ENCODE results near the gene ENO3.

Gene ENO3

GRCh38 chr17:4948931-4949320 is 2.0 kb upstream of the ENO3 start:
- no peaks in the 10 kb centered on the region for H3K9me3 ChIP-seq (ENCODE audit: control insufficient read depth, low read length)

GRCh38 chr17:4949321-4950074 is 1.4 kb upstream of the ENO3 start:
- Histone ChIP-seq H2AFZ (peak overlapping the region; percentile 92), H3K4me1 (peaks cover 11% of the 10 kb centered on the region), H3K4me2 (ENCODE audit: low read length) (peak overlapping the region; percentile 79), H3K79me2 (peaks cover 4% of the 10 kb centered on the region), H3K27me3 (ENCODE audit: control insufficient read depth, insufficient read depth, low read length) (no peaks in the 10 kb centered on the region), H3K9me3 (ENCODE audit: control insufficient read depth, low read length) (no peaks in the 10 kb centered on the region), H3K36me3 (ENCODE audit: control insufficient read depth, insufficient read depth, low read length) (no peaks in the 10 kb centered on the region), H3K4me3 (ENCODE audit: low read depth, low read length) (peak overlapping the region; percentile 98), H3K9ac (no peak overlapping the region), H3K27ac (peak overlapping the region; percentile 92)
- no peak for TF ChIP-seq CTCF (IDR thresholded peaks at IDR 0.05)

More at GRCh38 chr17:4948931-4949320, 2.0 kb upstream of the ENO3 start:
- peaks cover 11% of the 10 kb centered on the region for H3K4me1 ChIP-seq
- peak overlapping the region; percentile 92 for H2AFZ ChIP-seq
- peak overlapping the region; percentile 79 for H3K4me2 ChIP-seq (ENCODE audit: low read length)
- H3K36me3 ChIP-seq (ENCODE audit: control insufficient read depth, insufficient read depth, low read length): no peaks in the 10 kb centered on the region
- H3K27me3 ChIP-seq (ENCODE audit: control insufficient read depth, insufficient read depth, low read length): no peaks in the 10 kb centered on the region
- TF ChIP-seq CTCF (IDR thresholded peaks at IDR 0.05): no peak
- H3K4me3 ChIP-seq (ENCODE audit: low read depth, low read length): peak overlapping the region; percentile 98
- H3K79me2 ChIP-seq: peaks cover 4% of the 10 kb centered on the region
- no peak overlapping the region for H3K9ac ChIP-seq
- H3K27ac ChIP-seq: peak overlapping the region; percentile 92

- Histone ChIP-seq H3K4me1 (peaks cover 8% of the 10 kb centered on the region), H2AFZ (peak overlapping the region; percentile 79), H3K36me3 (ENCODE audit: control insufficient read depth, insufficient read depth, low read length) (no peaks in the 10 kb centered on the region), H3K79me2 (peaks cover 4% of the 10 kb centered on the region), H3K9me3 (ENCODE audit: control insufficient read depth, low read length) (no peaks in the 10 kb centered on the region), H3K4me2 (ENCODE audit: low read length) (peak overlapping the region; percentile 79), H3K27ac (peak overlapping the region; percentile 51), H3K4me3 (ENCODE audit: low read depth, low read length) (peak overlapping the region; percentile 50), H3K9ac (no peak overlapping the region), H3K27me3 (ENCODE audit: control insufficient read depth, insufficient read depth, low read length) (no peaks in the 10 kb centered on the region)
- no peak for TF ChIP-seq CTCF (IDR thresholded peaks at IDR 0.05)
These were observed 709 bp upstream of the ENO3 start for GRCh38 chr17:4950075-4950745.

GRCh38 chr17:4951486-4951885 is 567 bp downstream of the ENO3 start:
- no peaks in the 10 kb centered on the region for H3K27me3 ChIP-seq (ENCODE audit: control insufficient read depth, insufficient read depth, low read length)
- H3K9ac ChIP-seq: no peak overlapping the region
- no peaks in the 10 kb centered on the region for H3K36me3 ChIP-seq (ENCODE audit: control insufficient read depth, insufficient read depth, low read length)
- no peak overlapping the region for H3K27ac ChIP-seq
- no peak overlapping the region for H2AFZ ChIP-seq
- no peaks in the 10 kb centered on the region for H3K9me3 ChIP-seq (ENCODE audit: control insufficient read depth, low read length)
- no peak for TF ChIP-seq CTCF (IDR thresholded peaks at IDR 0.05)
- H3K79me2 ChIP-seq: peaks cover 4% of the 10 kb centered on the region
- H3K4me2 ChIP-seq (ENCODE audit: low read length): no peak overlapping the region
- no peak overlapping the region for H3K4me3 ChIP-seq (ENCODE audit: low read depth, low read length)
- H3K4me1 ChIP-seq: peaks cover 12% of the 10 kb centered on the region
